ENCODE measurements around the gene CYP19A1. TPM values are rescaled to one million over a fixed set of nuclear protein-coding genes. Genes with fewer than 3 reads are reported as not detected.

CYP19A1 gene
- total and polyA plus RNA-seq, 2 of the 8 experiments (the other 6 are each of a cell fraction or from before 2014, with no cell fraction given), result not detected

GRCh38 chr15:51377038-51377786 is 38.8 kb upstream of the CYP19A1 start:
- no peak overlapping the region for H2BK120ac ChIP-seq (replicated peaks; ENCODE audit: low read depth, low read length)
- no peak overlapping the region for H3K4me2 ChIP-seq (ENCODE audit: insufficient read depth in 1 of 2, low read depth in 2 of 2, low read length in 2 of 2)
- H3K9ac ChIP-seq (replicated peaks in 1 of 4; ENCODE audit: extremely low read depth in 1 of 4, low read depth in 3 of 4, low read length in 3 of 4), result no peak overlapping the region

More at GRCh38 chr15:51377038-51377786, 38.8 kb upstream of the CYP19A1 start:
- Histone ChIP-seq H3K9me3 (ENCODE audit: insufficient read depth in 2 of 2, low read depth in 1 of 2, low read length in 1 of 2) (0 out of 4 replicates have a peak, but pooled peaks cover 0 to 2% of the 10 kb centered on the region in 2 experiments), H2AK5ac (ENCODE audit: low read depth, low read length) (no peak overlapping the region), H3K23me2 (ENCODE audit: low read depth, low read length) (no peaks in the 10 kb centered on the region), H2AFZ (ENCODE audit: low read length) (no peak overlapping the region), H3K4ac (replicated peaks; ENCODE audit: insufficient read length, low read depth, low read length) (no peak overlapping the region), H3K56ac (replicated peaks; ENCODE audit: insufficient read length, low read depth, low read length) (no peak overlapping the region), H3K4me1 (replicated peaks in 1 of 4; ENCODE audit: control insufficient read depth in 3 of 4, insufficient read depth in 4 of 4, low read length in 3 of 4) (no peaks in the 10 kb centered on the region), H4K8ac (ENCODE audit: extremely low read depth, insufficient read depth, low read length) (no peak overlapping the region), H3K27me3 (replicated peaks in 1 of 4; ENCODE audit: control insufficient read depth in 3 of 4, extremely low read depth in 1 of 4, insufficient read depth in 3 of 4, low read length in 3 of 4) (no peaks in the 10 kb centered on the region), H2BK5ac (ENCODE audit: low read depth, low read length) (no peak overlapping the region), H2BK12ac (ENCODE audit: low read depth, low read length) (no peak overlapping the region), H2BK20ac (ENCODE audit: low read length) (no peak overlapping the region), H3K18ac (ENCODE audit: extremely low read depth, low read length) (no peak overlapping the region), H4K5ac (ENCODE audit: insufficient read length, low read depth, low read length) (no peak overlapping the region), H3K79me1 (ENCODE audit: low read depth, low read length) (no peaks in the 10 kb centered on the region), H3K23ac (ENCODE audit: insufficient read length) (no peak overlapping the region), H3K27ac (ENCODE audit: low read depth, low read length) (no peak overlapping the region), H4K20me1 (replicated peaks in 1 of 2; ENCODE audit: control insufficient read depth in 1 of 2, insufficient read depth in 2 of 2, low read length in 2 of 2) (no peaks in the 10 kb centered on the region), H4K91ac (replicated peaks; ENCODE audit: insufficient read length, low read length) (no peak overlapping the region), H3K36me3 (ENCODE audit: control insufficient read depth in 2 of 4, insufficient read depth in 4 of 4, low read length in 3 of 4) (no peaks in the 10 kb centered on the region), H3K79me2 (ENCODE audit: control insufficient read depth in 1 of 2, insufficient read depth in 2 of 2, low read length in 2 of 2) (no peaks in the 10 kb centered on the region), H3K14ac (ENCODE audit: insufficient read length) (no peak overlapping the region), H3K4me3 (ENCODE audit: extremely low read depth in 1 of 4, insufficient read depth in 2 of 4, low read depth in 3 of 4, low read length in 4 of 4) (no peak overlapping the region), H2BK15ac (ENCODE audit: low read length) (no peak overlapping the region)
- DNase-seq (ENCODE audit: low read depth in 1 of 2, low spot score in 2 of 2) (no peak), FAIRE-seq (no peak)
- TF ChIP-seq HDAC6 (IDR thresholded peaks at IDR 0.05; ENCODE audit: low read depth, low read length) (no peak), CHD2 (IDR thresholded peaks at IDR 0.05; ENCODE audit: low read length) (no peak), NRF1 (IDR thresholded peaks at IDR 0.05; ENCODE audit: low read depth, low read length) (no peak), CTCF (IDR thresholded peaks at IDR 0.05; ENCODE audit: control extremely low read depth in 1 of 3, insufficient read depth in 1 of 3, low read depth in 1 of 3, low read length in 3 of 3) (no peak), SP4 (IDR thresholded peaks at IDR 0.05; ENCODE audit: low read length) (no peak), POLR2A (IDR thresholded peaks at IDR 0.05; ENCODE audit: control extremely low read depth in 1 of 2, low read depth in 2 of 2, low read length in 2 of 2) (no peak), SIX5 (IDR thresholded peaks at IDR 0.05; ENCODE audit: low read depth, low read length) (no peak), BCL11A (IDR thresholded peaks at IDR 0.05; ENCODE audit: low read depth in 2 of 2, low read length in 2 of 2) (no peak), ATF2 (IDR thresholded peaks at IDR 0.05; ENCODE audit: low read length) (no peak)
- ChIA-PET POLR2A (ENCODE audit: partially characterized antibody) (no interaction called here), CTCF (ENCODE audit: partially characterized antibody) (interaction anchor here (1.1 to 10.6 kb wide), 12 partner anchors 7 to 213 kb away, joined by 3 to 263 read pairs (median 5); no protein-coding TSS in a partner anchor)
- 90% methylated on average over 15 of the region's 15 CpGs; no CpG with 5 or more reads in 1 of the 2 experiments for WGBS, 2 experiments (ENCODE audit: extremely low coverage in 1 of 2, insufficient coverage in 1 of 2, insufficient read length in 1 of 2, insufficient replicate concordance in 2 of 2, low coverage in 1 of 2, low lambda C conversion rate in 2 of 2, missing lambda C conversion rate in 1 of 2)
